UCSD-AML1 (cell line): ENCODE results near the gene TRPV6.
A peak's percentile ranks its signal among the peaks of the same experiment; 100 is the strongest.

ENCODE experiments used
- DNase-seq: peaks from one replicate; lab custom pipeline; 2025; ENCODE audit not compliant: unreplicated experiment; lab: John Stamatoyannopoulos, UW

The TRPV6 gene

GRCh38 chr7:142855756-142856564, 29.6 kb downstream of the TRPV6 start:
- no peak for DNase-seq

GRCh38 chr7:142855114-142855743, 30.3 kb downstream of the TRPV6 start:
- DNase-seq: no peak

- DNase-seq: peak; percentile 16
Measured at GRCh38 chr7:142854372-142855113, 31.0 kb downstream of the TRPV6 start, which contains the start of gene EPHB6. Gene EPHB6, plus strand, starts transcription at chr7:142855076. Its CDS starts 8,152 bp downstream, at chr7:142863228.

- DNase-seq: peak; percentile 71
Measured at GRCh38 chr7:142853739-142854371, 31.7 kb downstream of the TRPV6 start.

GRCh38 chr7:142851919-142852318, 33.6 kb downstream of the TRPV6 start:
- DNase-seq: no peak

- DNase-seq: no peak
Measured at GRCh38 chr7:142851269-142851668, 34.3 kb downstream of the TRPV6 start.

- DNase-seq: no peak
Measured at GRCh38 chr7:142847353-142847752, 38.2 kb downstream of the TRPV6 start.

GRCh38 chr7:142842251-142842766, 43.2 kb downstream of the TRPV6 start:
- no peak for DNase-seq

- no peak for DNase-seq
Measured at GRCh38 chr7:142838461-142839213, 46.9 kb downstream of the TRPV6 start.

- DNase-seq: no peak
Measured at GRCh38 chr7:142836426-142836825, 49.1 kb downstream of the TRPV6 start.

- no peak for DNase-seq
Measured at GRCh38 chr7:142835487-142835886, 50.1 kb downstream of the TRPV6 start.

- no peak for DNase-seq
Measured at GRCh38 chr7:142833174-142834048, 52.1 kb downstream of the TRPV6 start.

- no peak for DNase-seq
Measured at GRCh38 chr7:142832417-142832816, 53.1 kb downstream of the TRPV6 start.

GRCh38 chr7:142827951-142828500, 57.5 kb downstream of the TRPV6 start:
- no peak for DNase-seq

- DNase-seq: no peak
Measured at GRCh38 chr7:142822714-142823113, 62.8 kb downstream of the TRPV6 start.
